NCI-H2107 treated with DMSO at 0.1 percent for 48 hours (cell line): ENCODE measurements around the gene DSTN.
A peak's percentile ranks its signal among the peaks of the same experiment; 100 is the strongest.

ENCODE experiments used
- DNase-seq: peaks from one replicate; lab custom pipeline; 2025; ENCODE audit not compliant: unreplicated experiment; lab: John Stamatoyannopoulos, UW

Gene DSTN

GRCh38 chr20:17611540-17612286 lies 41.8 kb downstream of the DSTN start:
- no peak for DNase-seq

GRCh38 chr20:17612287-17612991 lies 42.6 kb downstream of the DSTN start:
- DNase-seq, result no peak

GRCh38 chr20:17612992-17613327 lies 43.1 kb downstream of the DSTN start:
- no peak for DNase-seq

GRCh38 chr20:17613328-17614175 lies 43.7 kb downstream of the DSTN start:
- DNase-seq, result no peak

GRCh38 chr20:17614176-17614811 lies 44.4 kb downstream of the DSTN start:
- DNase-seq, result no peak

GRCh38 chr20:17614812-17615644 lies 45.2 kb downstream of the DSTN start:
- no peak for DNase-seq

- no peak for DNase-seq
Observed at GRCh38 chr20:17615645-17616479, 46.0 kb downstream of the DSTN start.

- DNase-seq, result no peak
Observed at GRCh38 chr20:17616480-17617211, 46.8 kb downstream of the DSTN start.

- peak; percentile 47 for DNase-seq
Observed at GRCh38 chr20:17617212-17617867, 47.5 kb downstream of the DSTN start.

- DNase-seq, result peak; percentile 47
Observed at GRCh38 chr20:17617868-17618672, 48.2 kb downstream of the DSTN start.

GRCh38 chr20:17618673-17619013 lies 48.8 kb downstream of the DSTN start:
- DNase-seq, result no peak

GRCh38 chr20:17619351-17620093 lies 49.6 kb downstream of the DSTN start:
- no peak for DNase-seq

GRCh38 chr20:17620371-17621228 lies 50.7 kb downstream of the DSTN start:
- DNase-seq, result no peak

GRCh38 chr20:17621229-17621968 lies 51.5 kb downstream of the DSTN start:
- no peak for DNase-seq

- DNase-seq, result no peak
Observed at GRCh38 chr20:17622086-17622850, 52.4 kb downstream of the DSTN start.
